NCI-H460 (cell line): ENCODE data around the gene BCR. TPM values are rescaled to one million over a fixed set of nuclear protein-coding genes. Genes with fewer than 3 reads are reported as not detected.

Experiments
- DNase-seq: peaks from one replicate; pipeline ENCODE4 v3.0.0-alpha.2; 2016; ENCODE audit warnings: low read depth; ENCODE audit errors: extremely low read depth
- total RNA-seq: library from RNA; depleted of rRNA; stranded (reverse); fragments of >200 nt; shearing (Covaris generic); gene quantifications from 2 replicates; pipeline ENCODE4 v1.2.3, GENCODE V29; 2014

BCR gene
- total RNA-seq, 1 experiment from 2014 or later: 21.2 TPM

- DNase-seq: no peak
Observed at GRCh38 chr22:23214398-23214797, 34.1 kb downstream of the BCR start.

GRCh38 chr22:23215294-23216241 lies 35.3 kb downstream of the BCR start:
- DNase-seq: no peak

- DNase-seq: no peak
Observed at GRCh38 chr22:23216461-23217170, 36.3 kb downstream of the BCR start.

GRCh38 chr22:23217171-23218052 lies 37.1 kb downstream of the BCR start:
- no peak for DNase-seq

GRCh38 chr22:23218053-23218866 lies 38.0 kb downstream of the BCR start:
- no peak for DNase-seq

- no peak for DNase-seq
Observed at GRCh38 chr22:23218867-23219251, 38.5 kb downstream of the BCR start.

- no peak for DNase-seq
Observed at GRCh38 chr22:23219317-23219716, 39.0 kb downstream of the BCR start.

DNA sequence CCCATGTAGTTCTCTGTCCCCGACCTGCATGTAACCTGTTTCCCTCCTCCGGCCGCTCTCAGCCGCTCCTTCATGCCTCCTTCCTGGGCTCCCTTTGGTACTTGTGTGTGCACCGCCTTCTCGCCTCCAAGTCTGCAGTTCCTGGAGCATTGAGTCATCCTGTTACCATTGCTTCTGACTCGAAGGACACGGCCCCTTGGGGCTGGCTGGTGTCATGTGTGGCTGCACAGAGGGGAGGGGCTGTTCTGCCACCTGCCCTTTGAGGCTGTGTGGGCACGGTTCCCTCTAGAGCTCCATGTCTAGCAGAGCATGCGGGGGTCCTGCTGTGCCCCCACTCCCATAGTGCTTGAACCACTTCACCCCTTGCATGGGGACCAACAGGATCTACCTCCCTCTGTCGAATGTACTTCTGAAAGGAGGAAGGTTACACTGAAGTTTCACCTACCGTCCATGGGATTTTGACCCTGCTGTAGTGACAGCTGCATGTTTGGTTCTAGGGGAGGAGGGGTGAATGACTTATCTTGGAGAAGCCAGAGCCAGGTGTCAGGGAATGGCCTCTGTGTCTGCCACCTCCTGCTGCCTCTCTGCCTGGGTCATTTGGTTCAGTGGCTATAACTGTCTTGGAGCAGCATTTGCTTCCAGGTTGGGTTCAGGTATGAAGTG lies 39.6 kb downstream of the BCR start:
- DNase-seq: no peak

DNA sequence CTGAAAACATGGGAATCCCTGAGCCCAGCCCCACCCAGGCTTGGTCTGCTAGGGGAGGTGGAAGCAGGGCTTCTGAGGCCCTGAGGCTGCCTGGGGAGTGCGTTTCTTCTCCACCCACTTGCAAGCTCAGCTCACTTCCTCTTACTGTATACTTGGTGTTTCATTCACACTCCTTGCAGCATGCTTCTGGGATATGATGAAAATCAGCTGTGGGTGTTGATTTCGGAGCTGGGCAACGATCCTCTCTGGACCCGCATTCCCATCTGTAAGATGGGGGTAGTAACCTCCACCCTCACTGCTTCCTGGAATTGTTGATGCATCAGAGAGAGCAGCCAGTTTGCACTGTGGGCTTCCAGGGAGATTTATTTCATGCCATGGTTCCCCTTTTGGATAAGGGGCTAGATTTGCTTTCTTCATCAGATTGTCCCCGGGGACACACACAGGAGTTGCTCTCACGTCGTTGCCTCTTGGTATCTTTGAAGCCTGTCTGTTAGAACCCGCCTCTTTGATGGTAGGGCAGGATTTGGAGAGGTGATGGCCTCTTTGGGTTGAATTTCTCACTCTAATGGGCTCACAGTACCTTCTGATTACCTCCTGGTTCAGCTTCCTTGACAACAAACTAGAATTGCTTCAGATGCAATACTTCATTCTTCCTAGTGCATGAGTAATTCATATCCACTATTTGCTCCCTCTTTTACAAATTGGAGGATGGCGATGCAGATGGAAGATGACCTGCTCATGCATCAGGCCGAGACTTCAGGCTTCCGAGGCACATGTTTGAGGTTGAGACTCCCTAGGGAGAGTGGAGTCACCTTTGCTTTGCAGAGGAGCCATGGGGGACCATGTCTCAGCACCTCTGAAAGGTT lies 40.4 kb downstream of the BCR start:
- no peak for DNase-seq

DNA sequence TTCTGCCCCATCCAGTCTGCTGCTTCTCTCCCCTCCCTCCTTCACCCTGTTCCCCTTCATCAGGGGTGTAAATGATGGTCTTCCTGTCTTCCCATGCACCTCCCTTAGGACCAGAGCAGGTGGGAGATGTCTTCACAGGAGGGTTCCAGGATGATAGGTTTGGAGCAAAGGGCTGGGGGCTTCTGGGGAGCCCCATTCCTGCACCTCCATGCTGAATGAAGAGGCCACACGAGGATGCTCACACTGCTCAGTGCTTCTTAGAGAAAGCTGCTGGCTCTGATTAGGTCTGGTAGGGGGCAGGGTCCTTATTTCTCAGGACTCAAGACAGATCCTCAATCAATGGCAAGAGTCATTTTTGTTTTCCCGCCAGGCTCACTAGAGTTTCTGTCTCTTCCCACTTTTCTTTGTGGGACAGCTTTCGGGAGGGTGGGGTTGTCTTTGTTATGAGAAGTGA lies 41.1 kb downstream of the BCR start:
- no peak for DNase-seq

DNA sequence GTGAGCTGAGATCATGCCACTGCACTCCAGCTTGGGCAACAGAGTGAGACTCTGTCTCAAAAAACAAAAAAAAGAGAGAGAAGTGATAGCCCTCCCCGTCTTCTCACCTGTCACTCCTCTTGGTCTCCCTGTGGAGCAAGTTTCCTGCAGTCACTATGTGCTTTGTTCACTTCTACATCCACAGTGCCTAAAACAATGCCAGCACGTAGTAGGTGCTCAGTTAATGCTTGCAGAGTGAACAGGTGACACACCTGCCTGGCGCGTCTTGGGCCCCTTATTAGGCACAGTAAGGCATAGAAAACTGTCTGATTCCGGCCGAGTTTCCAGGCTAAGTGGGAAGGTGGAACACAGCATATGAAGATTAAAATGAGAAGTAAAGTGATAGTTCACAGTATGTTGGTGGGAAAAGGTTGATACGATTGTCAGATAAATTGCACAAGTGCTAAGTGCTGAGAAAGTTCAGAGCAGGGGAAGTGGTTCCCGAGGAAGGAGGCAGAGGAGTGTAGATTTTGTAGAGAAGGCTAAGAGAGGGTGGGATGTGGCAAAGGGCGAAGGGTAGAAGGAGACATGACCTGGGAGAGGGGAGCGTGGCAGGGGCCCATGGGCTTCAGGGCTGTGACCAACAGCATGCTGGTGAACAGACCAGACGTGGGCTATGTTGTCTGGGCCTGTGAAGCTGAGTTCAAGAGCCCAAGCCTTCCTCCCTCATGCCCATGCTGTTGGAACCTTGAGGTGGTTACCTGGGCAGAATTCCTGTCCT lies 41.9 kb downstream of the BCR start:
- no peak for DNase-seq

GRCh38 chr22:23222793-23223568 lies 42.7 kb downstream of the BCR start:
- no peak for DNase-seq

DNA sequence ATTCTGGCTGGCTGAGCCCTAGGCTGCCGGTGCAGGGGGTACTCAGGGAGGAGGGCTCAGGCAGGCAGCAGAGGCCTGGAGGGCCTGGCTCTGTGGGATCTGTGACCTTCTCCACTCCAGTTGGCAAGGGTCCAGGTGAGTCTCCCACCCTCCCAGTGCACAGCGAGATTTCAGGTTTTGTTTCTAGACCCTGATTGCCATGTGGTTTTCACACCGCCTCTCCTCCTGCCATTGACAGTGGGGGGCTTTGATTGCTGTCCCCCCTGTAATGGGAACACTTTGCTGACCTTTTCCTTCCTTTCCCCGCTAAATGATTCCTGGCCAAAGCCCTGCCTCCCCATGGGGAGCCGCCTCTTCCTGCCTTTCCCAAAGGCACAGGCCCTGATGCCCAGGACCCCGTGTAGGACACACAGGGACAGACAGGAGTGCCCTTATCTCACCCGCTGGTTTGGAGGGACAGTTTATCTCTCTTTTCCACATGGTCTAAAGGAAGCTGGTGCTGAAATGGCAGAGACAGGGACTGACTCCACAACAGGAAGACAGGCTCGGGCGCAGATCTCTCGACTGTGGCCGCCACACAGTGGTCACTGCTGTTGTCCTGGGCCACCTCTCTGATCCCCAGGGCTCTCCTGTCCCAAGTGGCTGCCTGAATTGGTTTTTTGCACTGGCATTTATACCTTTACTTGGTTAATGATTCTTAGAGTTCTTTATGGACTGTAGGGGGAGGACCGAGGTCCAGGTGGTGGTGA lies 43.4 kb downstream of the BCR start:
- no peak for DNase-seq

DNA sequence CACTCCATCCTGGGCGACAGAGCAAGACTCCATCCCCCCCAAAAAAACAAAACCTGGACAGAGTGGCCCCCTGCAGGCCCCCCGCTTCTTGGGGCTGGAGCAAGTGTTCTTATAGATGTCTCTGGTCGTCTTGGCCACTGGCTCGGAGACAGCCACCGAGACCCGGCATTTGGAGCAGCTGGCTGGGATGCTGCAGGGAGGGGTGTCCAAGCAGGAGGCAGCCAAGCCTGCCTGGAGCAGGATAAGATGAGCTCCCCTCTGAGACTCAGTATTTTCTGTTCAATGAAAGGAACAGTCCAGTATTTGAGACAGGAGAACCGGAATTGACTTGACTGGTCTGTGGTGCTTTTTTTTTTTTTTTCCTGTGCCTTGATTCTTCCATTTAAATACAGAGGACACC lies 44.5 kb downstream of the BCR start:
- no peak for DNase-seq

DNA sequence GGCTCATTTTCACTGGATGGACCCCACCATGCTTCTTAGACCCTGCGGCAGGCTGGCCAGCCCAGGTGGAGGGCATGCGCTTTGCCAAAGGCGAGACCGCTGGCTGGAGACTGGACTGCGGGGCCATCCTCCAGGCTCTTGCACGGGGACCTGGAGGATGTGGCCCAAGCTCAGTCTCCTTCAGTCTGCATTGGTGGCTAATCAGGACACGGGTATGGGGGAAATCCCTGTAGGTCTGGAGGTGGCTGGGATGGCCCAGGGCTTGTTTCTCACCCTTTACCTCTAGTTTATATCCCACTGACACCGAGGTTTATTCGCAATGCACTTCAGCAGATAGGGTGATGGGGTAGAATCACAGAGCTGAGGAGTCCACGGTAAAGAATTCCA lies 45.0 kb downstream of the BCR start:
- no peak for DNase-seq
